ENCODE measurements around the gene PRPF4.
"Not testable (repeated sequence)": the region's sequence is repeated elsewhere in the genome, so short reads cannot be mapped to it uniquely, and the experiment has no call there.

PRPF4 gene

DNA sequence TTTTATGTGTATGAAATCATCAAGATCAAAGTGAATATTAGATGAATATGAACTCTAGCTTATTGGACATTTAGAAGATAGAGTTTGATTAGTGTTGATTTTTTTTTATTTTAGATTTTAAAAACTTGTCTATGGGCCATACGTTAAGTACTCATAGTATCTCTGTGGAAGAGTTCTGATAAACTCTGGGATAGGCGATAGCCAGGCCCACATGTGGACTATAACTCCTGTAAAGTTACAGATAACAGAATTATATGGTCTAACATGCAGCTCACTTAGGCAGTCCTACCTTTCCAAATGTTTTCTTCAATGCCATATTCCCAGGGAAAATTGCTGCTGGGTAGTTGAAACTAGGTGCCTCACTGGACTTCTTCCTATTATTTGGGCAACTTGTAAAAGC, 43.8 kb upstream of the PRPF4 start:
- no peak overlapping the region for H3K4me3 ChIP-seq (ENCODE audit: insufficient read depth, low read length, poor library complexity, severe bottlenecking)
- TF ChIP-seq, protein P1, sequence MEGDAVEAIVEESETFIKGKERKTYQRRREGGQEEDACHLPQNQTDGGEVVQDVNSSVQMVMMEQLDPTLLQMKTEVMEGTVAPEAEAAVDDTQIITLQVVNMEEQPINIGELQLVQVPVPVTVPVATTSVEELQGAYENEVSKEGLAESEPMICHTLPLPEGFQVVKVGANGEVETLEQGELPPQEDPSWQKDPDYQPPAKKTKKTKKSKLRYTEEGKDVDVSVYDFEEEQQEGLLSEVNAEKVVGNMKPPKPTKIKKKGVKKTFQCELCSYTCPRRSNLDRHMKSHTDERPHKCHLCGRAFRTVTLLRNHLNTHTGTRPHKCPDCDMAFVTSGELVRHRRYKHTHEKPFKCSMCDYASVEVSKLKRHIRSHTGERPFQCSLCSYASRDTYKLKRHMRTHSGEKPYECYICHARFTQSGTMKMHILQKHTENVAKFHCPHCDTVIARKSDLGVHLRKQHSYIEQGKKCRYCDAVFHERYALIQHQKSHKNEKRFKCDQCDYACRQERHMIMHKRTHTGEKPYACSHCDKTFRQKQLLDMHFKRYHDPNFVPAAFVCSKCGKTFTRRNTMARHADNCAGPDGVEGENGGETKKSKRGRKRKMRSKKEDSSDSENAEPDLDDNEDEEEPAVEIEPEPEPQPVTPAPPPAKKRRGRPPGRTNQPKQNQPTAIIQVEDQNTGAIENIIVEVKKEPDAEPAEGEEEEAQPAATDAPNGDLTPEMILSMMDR (IDR thresholded peaks at IDR 0.05; ENCODE audit: insufficient read depth, low read length, poor library complexity, severe bottlenecking) = no peak
- TF ChIP-seq EZH2phosphoT487 (conservative IDR thresholded peaks at IDR 0.05; ENCODE audit: low read length) = no peak
- H2AFZ ChIP-seq (ENCODE audit: low read depth, low read length, severe bottlenecking) = no peak overlapping the region
- H3K27me3 ChIP-seq (ENCODE audit: low read length) = no peaks in the 10 kb centered on the region
- no peaks in the 10 kb centered on the region for H4K20me1 ChIP-seq (ENCODE audit: low read depth, low read length)
- H3K79me2 ChIP-seq (ENCODE audit: insufficient read depth, low read length) = no peaks in the 10 kb centered on the region
- no peak overlapping the region for H3K9ac ChIP-seq (ENCODE audit: low read length)
- no peaks in the 10 kb centered on the region for H3F3A ChIP-seq (ENCODE audit: insufficient read depth)
- no peak overlapping the region for H3K4me2 ChIP-seq (ENCODE audit: low read depth, low read length, poor library complexity, severe bottlenecking)
- no peaks in the 10 kb centered on the region for H3K9me2 ChIP-seq (replicated peaks; ENCODE audit: insufficient read depth, low read length)
- no peak overlapping the region for H3K27ac ChIP-seq (ENCODE audit: low read depth, low read length)
- no peaks in the 10 kb centered on the region for H3K9me3 ChIP-seq (ENCODE audit: insufficient read depth, low read length)
- H3K36me3 ChIP-seq (ENCODE audit: low read length) = no peaks in the 10 kb centered on the region

DNA sequence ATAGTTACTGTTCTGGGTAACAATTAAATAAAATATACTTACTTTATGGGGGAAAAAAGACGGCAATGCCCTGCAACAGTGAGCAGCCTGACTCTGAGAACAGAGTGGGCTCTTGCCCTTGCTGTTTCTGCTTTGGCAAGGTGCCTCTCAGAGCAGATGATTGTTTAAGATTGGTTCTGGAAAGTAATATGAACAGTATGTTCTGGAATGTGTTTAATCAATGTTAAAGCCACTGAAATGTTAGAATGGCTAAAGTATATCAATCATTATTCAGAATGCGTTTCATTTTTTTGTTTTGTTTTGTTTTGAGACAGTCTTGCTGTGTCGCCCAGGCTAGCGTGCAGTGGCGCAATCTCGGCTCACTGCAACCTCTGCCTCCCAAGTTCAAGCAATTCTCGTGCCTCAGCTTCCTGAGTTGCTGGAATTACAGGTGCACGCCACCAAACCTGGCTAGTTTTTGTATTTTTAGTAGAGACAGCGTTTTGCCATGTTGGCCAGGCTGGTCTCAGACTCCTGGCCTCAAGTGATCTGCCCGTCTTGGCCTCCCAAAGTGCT, 39.7 kb upstream of the PRPF4 start:
- H3F3A ChIP-seq (ENCODE audit: insufficient read depth); H3K79me2 ChIP-seq (ENCODE audit: insufficient read depth, low read length); H3K27ac ChIP-seq (ENCODE audit: low read depth, low read length); H3K36me3 ChIP-seq (ENCODE audit: low read length); H3K27me3 ChIP-seq (ENCODE audit: low read length); H3K4me2 ChIP-seq (ENCODE audit: low read depth, low read length, poor library complexity, severe bottlenecking); H3K9me2 ChIP-seq (replicated peaks; ENCODE audit: insufficient read depth, low read length); H2AFZ ChIP-seq (ENCODE audit: low read depth, low read length, severe bottlenecking); H4K20me1 ChIP-seq (ENCODE audit: low read depth, low read length); H3K4me3 ChIP-seq (ENCODE audit: insufficient read depth, low read length, poor library complexity, severe bottlenecking); H3K9me3 ChIP-seq (ENCODE audit: insufficient read depth, low read length); H3K9ac ChIP-seq (ENCODE audit: low read length): not testable (repeated sequence)

DNA sequence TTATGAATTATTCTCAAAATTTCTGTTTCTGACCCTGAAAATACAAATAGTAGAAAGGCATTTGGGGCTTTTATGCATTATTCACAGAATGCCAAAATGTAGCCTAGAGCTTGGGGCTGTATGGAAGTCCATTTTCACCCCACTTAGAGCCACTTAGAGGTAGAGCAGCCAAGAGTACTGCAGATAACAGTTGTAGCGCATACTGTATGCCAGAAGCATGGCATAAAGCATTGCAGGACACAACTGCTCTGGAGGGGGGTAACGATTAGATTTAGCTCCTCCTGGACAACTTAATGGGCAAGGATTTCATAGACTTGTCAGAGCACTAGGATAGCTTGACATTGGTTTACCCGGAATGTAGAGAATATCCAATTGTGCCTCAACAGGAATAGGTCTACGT, 38.4 kb upstream of the PRPF4 start:
- no peak overlapping the region for H3K9ac ChIP-seq (ENCODE audit: low read length)
- no peaks in the 10 kb centered on the region for H3K9me3 ChIP-seq (ENCODE audit: insufficient read depth, low read length)
- H3K27me3 ChIP-seq (ENCODE audit: low read length) = no peaks in the 10 kb centered on the region
- no peaks in the 10 kb centered on the region for H3K36me3 ChIP-seq (ENCODE audit: low read length)
- H3K4me2 ChIP-seq (ENCODE audit: low read depth, low read length, poor library complexity, severe bottlenecking) = no peak overlapping the region
- no peaks in the 10 kb centered on the region for H4K20me1 ChIP-seq (ENCODE audit: low read depth, low read length)
- H3K27ac ChIP-seq (ENCODE audit: low read depth, low read length) = no peak overlapping the region
- H2AFZ ChIP-seq (ENCODE audit: low read depth, low read length, severe bottlenecking) = no peak overlapping the region
- H3K4me3 ChIP-seq (ENCODE audit: insufficient read depth, low read length, poor library complexity, severe bottlenecking) = no peak overlapping the region
- TF ChIP-seq EZH2phosphoT487 (conservative IDR thresholded peaks at IDR 0.05; ENCODE audit: low read length) = no peak
- TF ChIP-seq, protein P1 (IDR thresholded peaks at IDR 0.05; ENCODE audit: insufficient read depth, low read length, poor library complexity, severe bottlenecking) = no peak
- H3K79me2 ChIP-seq (ENCODE audit: insufficient read depth, low read length) = no peaks in the 10 kb centered on the region
- H3K9me2 ChIP-seq (replicated peaks; ENCODE audit: insufficient read depth, low read length) = no peaks in the 10 kb centered on the region
- no peaks in the 10 kb centered on the region for H3F3A ChIP-seq (ENCODE audit: insufficient read depth)

DNA sequence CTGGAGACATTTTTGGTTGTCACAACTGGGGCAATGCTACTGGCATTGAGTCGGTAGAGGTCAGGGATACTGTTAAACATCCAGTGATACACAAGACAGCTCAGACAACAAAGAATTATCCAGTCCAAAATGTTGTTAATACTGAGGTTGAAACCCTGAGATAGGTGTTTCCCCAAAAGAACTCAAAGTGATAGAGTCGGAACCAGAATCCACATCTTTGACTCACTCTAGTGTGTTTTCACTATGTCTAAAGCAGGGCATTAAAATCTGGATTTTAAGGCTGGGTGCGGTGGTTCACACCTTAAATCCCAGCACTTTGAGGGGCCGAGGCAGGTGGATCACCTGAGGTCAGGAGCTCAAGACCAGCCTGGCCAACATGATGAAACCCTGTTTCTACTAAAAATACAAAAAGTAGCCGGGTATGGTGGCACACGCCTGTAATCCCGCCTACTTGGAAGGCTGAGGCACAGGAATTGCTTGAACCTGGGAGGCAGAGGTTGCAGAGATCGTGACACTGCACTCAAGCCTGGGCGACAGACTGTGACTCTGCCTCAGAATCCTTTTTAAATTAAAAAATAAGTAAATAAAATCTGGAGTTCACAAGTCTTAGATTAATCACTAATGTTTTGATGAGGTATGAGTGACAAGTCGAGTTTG, 37.1 kb upstream of the PRPF4 start:
- Histone ChIP-seq H3K79me2 (ENCODE audit: insufficient read depth, low read length) (no peaks in the 10 kb centered on the region), H2AFZ (ENCODE audit: low read depth, low read length, severe bottlenecking) (no peak overlapping the region), H3K9ac (ENCODE audit: low read length) (no peak overlapping the region), H4K20me1 (ENCODE audit: low read depth, low read length) (no peaks in the 10 kb centered on the region), H3K9me3 (ENCODE audit: insufficient read depth, low read length) (no peaks in the 10 kb centered on the region), H3K4me2 (ENCODE audit: low read depth, low read length, poor library complexity, severe bottlenecking) (no peak overlapping the region), H3K27me3 (ENCODE audit: low read length) (no peaks in the 10 kb centered on the region), H3K36me3 (ENCODE audit: low read length) (no peaks in the 10 kb centered on the region), H3K9me2 (replicated peaks; ENCODE audit: insufficient read depth, low read length) (no peaks in the 10 kb centered on the region), H3K27ac (ENCODE audit: low read depth, low read length) (no peak overlapping the region), H3F3A (ENCODE audit: insufficient read depth) (no peaks in the 10 kb centered on the region), H3K4me3 (ENCODE audit: insufficient read depth, low read length, poor library complexity, severe bottlenecking) (no peak overlapping the region)
- TF ChIP-seq, protein P1 (IDR thresholded peaks at IDR 0.05; ENCODE audit: insufficient read depth, low read length, poor library complexity, severe bottlenecking) = no peak
- no peak for TF ChIP-seq EZH2phosphoT487 (conservative IDR thresholded peaks at IDR 0.05; ENCODE audit: low read length)
